HepG2 (cell line): ENCODE data around the gene AGPAT2. TPM values are rescaled to one million over a fixed set of nuclear protein-coding genes. Genes with fewer than 3 reads are reported as not detected.
A peak's percentile ranks its signal among the peaks of the same experiment; 100 is the strongest.

Experiments used
- ARID4A ChIP-seq: sonication (generic); formaldehyde crosslinking; IDR thresholded peaks from 2 replicates; pipeline ENCODE4 v1.5.0; 2020; ENCODE audit warnings: mild to moderate bottlenecking, missing genetic modification reagents, borderline replicate concordance
- CENPBD1 ChIP-seq: sonication (generic); formaldehyde crosslinking; IDR thresholded peaks from 2 replicates; pipeline ENCODE4 v1.8.0; 2022; ENCODE audit warnings: missing genetic modification reagents, low read depth, mild to moderate bottlenecking, borderline replicate concordance
- E2F5 ChIP-seq: sonication (generic); formaldehyde crosslinking; conservative IDR thresholded peaks from 2 replicates; pipeline ENCODE4 v1.4.0; 2020; ENCODE audit warnings: missing genetic modification reagents
- FOXA1 ChIP-seq, 2 experiments: fragments of 450-650 bp in 1 of 2; sonication (generic) in 1 of 2; formaldehyde crosslinking in 1 of 2; IDR thresholded peaks; 2 replicates each; pipeline versions ENCODE4 v1.4.0 to v1.6.1; 2016 to 2020; ENCODE audit warnings: missing genetic modification reagents in 1 of 2
- HMG20B ChIP-seq: conservative IDR thresholded peaks from 2 replicates; pipeline ENCODE4 v1.6.1; 2016; ENCODE audit warnings: missing genetic modification reagents, missing compliant biosample characterization
- MED1 ChIP-seq: sonication (generic); formaldehyde crosslinking; IDR thresholded peaks from 2 replicates; pipeline ENCODE4 v1.4.0; 2020; ENCODE audit warnings: missing genetic modification reagents
- MTERF4 ChIP-seq: sonication (generic); formaldehyde crosslinking; IDR thresholded peaks from 2 replicates; pipeline ENCODE4 v1.8.0; 2023; ENCODE audit warnings: mild to moderate bottlenecking, missing genetic modification reagents
- ZBTB25 ChIP-seq: IDR thresholded peaks from 2 replicates; pipeline ENCODE4 v1.6.1; 2018; ENCODE audit warnings: missing genetic modification reagents
- ZNF318 ChIP-seq: sonication (generic); formaldehyde crosslinking; IDR thresholded peaks from 2 replicates; pipeline ENCODE4 v1.4.0; 2020; ENCODE audit warnings: mild to moderate bottlenecking, missing genetic modification reagents
- ZNF441 ChIP-seq: sonication (generic); formaldehyde crosslinking; IDR thresholded peaks from 2 replicates; pipeline ENCODE4 v1.7.0; 2021; ENCODE audit warnings: missing genetic modification reagents, borderline replicate concordance
- ZNF563 ChIP-seq: sonication (generic); formaldehyde crosslinking; IDR thresholded peaks from 2 replicates; pipeline ENCODE4 v1.8.0; 2022; ENCODE audit warnings: mild to moderate bottlenecking, moderate library complexity, missing genetic modification reagents
- polyA plus RNA-seq, 8 experiments: library from polyadenylated mRNA; depleted of rRNA in 3 of 8; stranded (reverse) in 7 of 8; unstranded in 1 of 8; fragments of >200 nt; fragmentation: Illumina TruSeq in 4 of 8; extraction: Trizol in 4 of 8; gene quantifications; 2 replicates each; pipeline versions ENCODE4 v1.2.1 to v1.2.3, GENCODE V29; 2011 to 2016; ENCODE audit warnings: low read depth in 4 of 8, missing spikeins in 1 of 8, mixed read lengths in 1 of 8; ENCODE audit not compliant: insufficient read depth in 1 of 8
- total RNA-seq, 5 experiments: library from RNA; depleted of rRNA; stranded (reverse); fragments of >200 nt; fragmentation: Illumina TruSeq; extraction: Trizol; gene quantifications; 2 replicates each; pipeline ENCODE4 v1.2.3, GENCODE V29; 2016; ENCODE audit warnings: low read depth in 1 of 5

Gene AGPAT2
- total and polyA plus RNA-seq, 2 of the 13 experiments (the other 11 are each of a cell fraction or from before 2014, with no cell fraction given), result 3.9 to 25.8 TPM

GRCh38 chr9:136697821-136698526, 10.7 kb upstream of the AGPAT2 start (continued):
- no peak for TF ChIP-seq ZNF318
- peak; percentile 87 for TF ChIP-seq ZNF441 (CRISPR knock-in tag)
- TF ChIP-seq E2F5 (CRISPR knock-in tag), result no peak
- TF ChIP-seq ZBTB25, result 0 out of 2 replicates have a peak, but pooled peaks have one; percentile 34
- peak; percentile 41; the same call in 1 of the 2 replicates for TF ChIP-seq MED1 (CRISPR knock-in tag)
- no peak for TF ChIP-seq CENPBD1 (CRISPR knock-in tag)
- no peak for TF ChIP-seq ZNF563 (CRISPR knock-in tag)
- no peak; the same call in 1 of the 2 replicates for TF ChIP-seq ARID4A (CRISPR knock-in tag)
- TF ChIP-seq HMG20B (CRISPR knock-in tag), result 0 out of 2 replicates have a peak, but pooled peaks have one; percentile 54
- TF ChIP-seq MTERF4, result no peak
- TF ChIP-seq FOXA1 (IDR thresholded peaks at IDR 0.05), result no peak
- TF ChIP-seq FOXA1 (CRISPR knock-in tag; IDR thresholded peaks at IDR 0.05), result peak; percentile 34; the same call in 1 of the 2 replicates
